ENCODE results near the gene TUBAL3. TPM values are rescaled to one million over a fixed set of nuclear protein-coding genes. Genes with fewer than 3 reads are reported as not detected.

TUBAL3 gene
- total RNA-seq, 1 donor from 2014 or later, result 0.19 TPM

- H3K36me3 Mint-ChIP-seq, result no peaks in the 10 kb centered on the region
- no peaks in the 10 kb centered on the region for H3K27me3 Mint-ChIP-seq
- H3K9me3 Mint-ChIP-seq, result peaks cover 7% of the 10 kb centered on the region
- H3K4me3 Mint-ChIP-seq, result no peak overlapping the region
- H3K4me1 Mint-ChIP-seq (ENCODE audit: unreplicated experiment), result no peaks in the 10 kb centered on the region
- no peak for DNase-seq (ENCODE audit: extremely low spot score, unreplicated experiment)
- TF ChIP-seq CTCF (conservative IDR thresholded peaks at IDR 0.05), result no peak
- H3K27ac Mint-ChIP-seq, result no peak overlapping the region
Observed at GRCh38 chr10:5344746-5345145, 59.9 kb downstream of the TUBAL3 start.

GRCh38 chr10:5343979-5344378 lies 60.6 kb downstream of the TUBAL3 start:
- no peak for DNase-seq (ENCODE audit: extremely low spot score, unreplicated experiment)
- peaks cover 7% of the 10 kb centered on the region for H3K9me3 Mint-ChIP-seq
- H3K4me3 Mint-ChIP-seq, result no peak overlapping the region
- H3K27ac Mint-ChIP-seq, result no peak overlapping the region
- H3K36me3 Mint-ChIP-seq, result no peaks in the 10 kb centered on the region
- TF ChIP-seq CTCF (conservative IDR thresholded peaks at IDR 0.05), result no peak
- H3K27me3 Mint-ChIP-seq, result no peaks in the 10 kb centered on the region
- no peaks in the 10 kb centered on the region for H3K4me1 Mint-ChIP-seq (ENCODE audit: unreplicated experiment)

GRCh38 chr10:5343561-5343960 lies 61.1 kb downstream of the TUBAL3 start:
- Mint-ChIP-seq H3K4me3 (no peak overlapping the region), H3K36me3 (no peaks in the 10 kb centered on the region), H3K4me1 (ENCODE audit: unreplicated experiment) (no peaks in the 10 kb centered on the region), H3K27me3 (peaks cover under 1% of the 10 kb centered on the region), H3K27ac (no peak overlapping the region), H3K9me3 (peaks cover 7% of the 10 kb centered on the region)
- DNase-seq (ENCODE audit: extremely low spot score, unreplicated experiment), result no peak
- no peak for TF ChIP-seq CTCF (conservative IDR thresholded peaks at IDR 0.05)

Other genes starting within 250 kb of the TUBAL3 start
- gene AKR1C8, start 219.7 kb downstream of the TUBAL3 start, total RNA-seq (ENCODE audit: low replicate concordance), result 0.89 and 1.00 TPM in 2 replicates
- 0.34 and 2.0 TPM in 2 replicates for gene AKR1C4, start 208.0 kb downstream of the TUBAL3 start, total RNA-seq (ENCODE audit: low replicate concordance)
- gene UCN3, start 39.9 kb downstream of the TUBAL3 start, total RNA-seq (ENCODE audit: low replicate concordance), result 1.2 and 3.4 TPM in 2 replicates
- 88.9 and 105 TPM in 2 replicates for gene NET1, start 7.7 kb upstream of the TUBAL3 start, total RNA-seq (ENCODE audit: low replicate concordance)
- not detected in 2 replicates for gene CALML5, start 94.7 kb upstream of the TUBAL3 start, total RNA-seq (ENCODE audit: low replicate concordance)
- gene CALML3, start 120.1 kb upstream of the TUBAL3 start, total RNA-seq (ENCODE audit: low replicate concordance), result not detected in 2 replicates

Measured in type B pancreatic cell (in vitro differentiated cells).